ENCODE results near the gene GHITM.

- TF ChIP-seq TAF1 (IDR thresholded peaks at IDR 0.05; ENCODE audit: borderline replicate concordance, insufficient read depth, low read length) (no peak), POLR2AphosphoS5 (IDR thresholded peaks at IDR 0.05; ENCODE audit: low read depth, low read length) (no peak), REST (IDR thresholded peaks at IDR 0.05; ENCODE audit: insufficient read depth in 1 of 2, low read depth in 2 of 2, low read length in 2 of 2) (no peak)
Observed at GRCh38 chr10:84158061-84158460, 18.8 kb downstream of the GHITM start.

Measured in PFSK-1 (cell line).